AG10803 (cell line): ENCODE measurements around the gene CEP72.

Experiments used
- DNase-seq: peaks from one replicate; pipeline ENCODE4 v3.0.0; 2010; ENCODE audit warnings: low read depth
- H3K4me3 ChIP-seq: 2 replicates; pipeline ENCODE4 v1.5.1; 2011; ENCODE audit warnings: mild to moderate bottlenecking, low read length, control low read depth
- TF ChIP-seq, protein P1 (sequence below): conservative IDR thresholded peaks from 2 replicates; pipeline ENCODE4 v1.5.1; 2011; ENCODE audit warnings: mild to moderate bottlenecking, low read length, control low read depth, inconsistent platforms

CEP72 gene

GRCh38 chr5:659496-660263, 47.5 kb downstream of the CEP72 start:
- DNase-seq = no peak
- TF ChIP-seq, protein P1, sequence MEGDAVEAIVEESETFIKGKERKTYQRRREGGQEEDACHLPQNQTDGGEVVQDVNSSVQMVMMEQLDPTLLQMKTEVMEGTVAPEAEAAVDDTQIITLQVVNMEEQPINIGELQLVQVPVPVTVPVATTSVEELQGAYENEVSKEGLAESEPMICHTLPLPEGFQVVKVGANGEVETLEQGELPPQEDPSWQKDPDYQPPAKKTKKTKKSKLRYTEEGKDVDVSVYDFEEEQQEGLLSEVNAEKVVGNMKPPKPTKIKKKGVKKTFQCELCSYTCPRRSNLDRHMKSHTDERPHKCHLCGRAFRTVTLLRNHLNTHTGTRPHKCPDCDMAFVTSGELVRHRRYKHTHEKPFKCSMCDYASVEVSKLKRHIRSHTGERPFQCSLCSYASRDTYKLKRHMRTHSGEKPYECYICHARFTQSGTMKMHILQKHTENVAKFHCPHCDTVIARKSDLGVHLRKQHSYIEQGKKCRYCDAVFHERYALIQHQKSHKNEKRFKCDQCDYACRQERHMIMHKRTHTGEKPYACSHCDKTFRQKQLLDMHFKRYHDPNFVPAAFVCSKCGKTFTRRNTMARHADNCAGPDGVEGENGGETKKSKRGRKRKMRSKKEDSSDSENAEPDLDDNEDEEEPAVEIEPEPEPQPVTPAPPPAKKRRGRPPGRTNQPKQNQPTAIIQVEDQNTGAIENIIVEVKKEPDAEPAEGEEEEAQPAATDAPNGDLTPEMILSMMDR = no peak
- H3K4me3 ChIP-seq = no peak overlapping the region

DNA sequence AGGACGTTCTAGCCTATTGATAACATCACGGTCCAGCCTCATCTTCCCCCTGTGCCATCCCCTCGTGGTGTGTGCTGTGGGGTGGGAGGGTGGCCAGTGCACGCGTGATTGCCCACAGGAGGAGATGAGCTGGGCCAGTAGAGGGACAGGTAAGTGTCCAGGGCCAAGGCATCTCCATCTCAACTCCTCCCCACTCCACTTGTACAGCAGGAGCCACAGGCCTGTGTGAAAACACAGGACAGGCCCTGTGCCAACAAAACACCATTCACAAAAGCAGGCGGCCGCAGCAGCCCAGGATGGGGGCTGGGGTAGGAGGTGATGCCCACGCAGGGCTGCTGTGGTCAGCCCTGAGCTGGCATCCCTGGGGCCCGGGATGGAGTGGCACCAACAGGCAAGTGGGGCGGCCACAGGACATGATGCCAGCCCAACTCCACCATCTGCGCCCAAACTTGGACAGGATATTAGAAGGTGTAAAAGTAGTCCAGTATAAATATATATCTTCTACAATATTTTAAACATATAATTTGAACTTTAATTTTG, 48.4 kb downstream of the CEP72 start:
- no peak for DNase-seq
- no peak overlapping the region for H3K4me3 ChIP-seq
- TF ChIP-seq, protein P1 = no peak

GRCh38 chr5:661891-662750, 50.0 kb downstream of the CEP72 start:
- TF ChIP-seq, protein P1 = no peak
- no peak for DNase-seq

GRCh38 chr5:662751-663435, 50.8 kb downstream of the CEP72 start:
- TF ChIP-seq, protein P1 = no peak
- DNase-seq = no peak
- no peak overlapping the region for H3K4me3 ChIP-seq

More at GRCh38 chr5:661891-662750, 50.0 kb downstream of the CEP72 start:
- no peak overlapping the region for H3K4me3 ChIP-seq

GRCh38 chr5:663436-664342, 51.5 kb downstream of the CEP72 start:
- no peak overlapping the region for H3K4me3 ChIP-seq
- TF ChIP-seq, protein P1 = no peak
- DNase-seq = no peak

GRCh38 chr5:664343-664993, 52.3 kb downstream of the CEP72 start:
- TF ChIP-seq, protein P1 = no peak
- no peak overlapping the region for H3K4me3 ChIP-seq
- DNase-seq = no peak
